Stimulated activated CD4-positive, alpha-beta T cell treated with anti-CD3 and anti-CD28 coated beads, Interleukin-4, amount 100 ng/mL, for 48 hours (primary cell): ENCODE data around the gene YIF1A.
A peak's percentile ranks its signal among the peaks of the same experiment; 100 is the strongest.
"Not testable (repeated sequence)": the region's sequence is repeated elsewhere in the genome, so short reads cannot be mapped to it uniquely, and the experiment has no call there.

ENCODE experiments used
- DNase-seq, 2 donors: peaks; one replicate each; pipeline ENCODE4 v3.0.0-alpha.2; 2020; ENCODE audit warnings: low read depth in 2 of 2

Gene YIF1A

GRCh38 chr11:66311965-66312548 lies 23.1 kb upstream of the YIF1A start:
- peak; percentile 85 to 95 for DNase-seq

GRCh38 chr11:66311470-66311964 lies 22.6 kb upstream of the YIF1A start:
- DNase-seq = no peak

GRCh38 chr11:66310803-66311440 lies 22.0 kb upstream of the YIF1A start:
- DNase-seq = not testable (repeated sequence)

- DNase-seq = no peak
These were observed 21.4 kb upstream of the YIF1A start for GRCh38 chr11:66310324-66310723.

- no peak for DNase-seq
These were observed 20.5 kb upstream of the YIF1A start for GRCh38 chr11:66309475-66309874.

GRCh38 chr11:66302656-66303055 lies 13.7 kb upstream of the YIF1A start:
- DNase-seq = no peak

GRCh38 chr11:66299186-66299585 lies 10.2 kb upstream of the YIF1A start:
- DNase-seq = no peak

- DNase-seq = no peak
These were observed 8.7 kb upstream of the YIF1A start for GRCh38 chr11:66297610-66298009.

- DNase-seq = no peak
These were observed 6.0 kb upstream of the YIF1A start for GRCh38 chr11:66294626-66295620.

GRCh38 chr11:66293777-66294625 lies 5.1 kb upstream of the YIF1A start:
- DNase-seq = no peak

- DNase-seq = no peak
These were observed 4.4 kb upstream of the YIF1A start for GRCh38 chr11:66293352-66293751.

GRCh38 chr11:66292543-66293332 lies 3.8 kb upstream of the YIF1A start:
- no peak for DNase-seq

GRCh38 chr11:66291706-66292542 lies 3.0 kb upstream of the YIF1A start, which contains the start of gene TMEM151A:
Gene TMEM151A, plus strand, starts transcription at chr11:66291894. Its CDS starts 120 bp downstream, at chr11:66292014.
- no peak for DNase-seq

GRCh38 chr11:66291303-66291705 lies 2.4 kb upstream of the YIF1A start:
- DNase-seq = no peak

- DNase-seq = no peak
These were observed 1.3 kb upstream of the YIF1A start for GRCh38 chr11:66290330-66290621.

- peak; percentile 76 to 82 for DNase-seq
These were observed 796 bp upstream of the YIF1A start for GRCh38 chr11:66289548-66290329.

- no peak for DNase-seq
These were observed 863 bp downstream of the YIF1A start for GRCh38 chr11:66287889-66288670.

GRCh38 chr11:66287211-66287888 lies 1.6 kb downstream of the YIF1A start:
- no peak for DNase-seq
